A673 (cell line): ENCODE results near the gene LRRC72.
"Not testable (repeated sequence)": the region's sequence is repeated elsewhere in the genome, so short reads cannot be mapped to it uniquely, and the experiment has no call there.

ENCODE experiments used
- CTCF ChIP-seq: fragments of 300-800, 200-600 bp; sonication (generic); conservative IDR thresholded peaks from 2 replicates; pipeline ENCODE4 v1.5.1; 2017; ENCODE audit warnings: low read depth, mild to moderate bottlenecking, antibody characterized with exemption, low read length, moderate library complexity, mixed read lengths
- EZH2 ChIP-seq: fragments of 200-600 bp; sonication (generic); IDR thresholded peaks from 2 replicates; pipeline ENCODE4 v1.6.1; 2017; ENCODE audit warnings: borderline replicate concordance, low read depth, mild to moderate bottlenecking, mixed read lengths, antibody characterized with exemption, low read length; ENCODE audit not compliant: poor library complexity, severe bottlenecking

- TF ChIP-seq CTCF, EZH2: not testable (repeated sequence)
Measured at GRCh38 chr7:16540559-16540958, 13.9 kb downstream of the LRRC72 start.
